GM12865 (cell line): ENCODE data around the gene HUS1.
"Not testable (repeated sequence)": the region's sequence is repeated elsewhere in the genome, so short reads cannot be mapped to it uniquely, and the experiment has no call there.

Source experiments
- DNase-seq: peaks from one replicate; pipeline ENCODE4 v3.0.0; 2010; ENCODE audit warnings: low read depth
- H3K4me3 ChIP-seq: 2 replicates; pipeline ENCODE4 v1.5.1; 2011; ENCODE audit warnings: mild to moderate bottlenecking, low read depth, low read length, control low read depth
- TF ChIP-seq, protein P1 (sequence below): IDR thresholded peaks from 2 replicates; pipeline ENCODE4 v1.5.1; 2011; ENCODE audit warnings: low read length, control low read depth, low read depth, inconsistent platforms; ENCODE audit not compliant: insufficient read depth; ENCODE audit errors: missing control alignments

The HUS1 gene

DNA sequence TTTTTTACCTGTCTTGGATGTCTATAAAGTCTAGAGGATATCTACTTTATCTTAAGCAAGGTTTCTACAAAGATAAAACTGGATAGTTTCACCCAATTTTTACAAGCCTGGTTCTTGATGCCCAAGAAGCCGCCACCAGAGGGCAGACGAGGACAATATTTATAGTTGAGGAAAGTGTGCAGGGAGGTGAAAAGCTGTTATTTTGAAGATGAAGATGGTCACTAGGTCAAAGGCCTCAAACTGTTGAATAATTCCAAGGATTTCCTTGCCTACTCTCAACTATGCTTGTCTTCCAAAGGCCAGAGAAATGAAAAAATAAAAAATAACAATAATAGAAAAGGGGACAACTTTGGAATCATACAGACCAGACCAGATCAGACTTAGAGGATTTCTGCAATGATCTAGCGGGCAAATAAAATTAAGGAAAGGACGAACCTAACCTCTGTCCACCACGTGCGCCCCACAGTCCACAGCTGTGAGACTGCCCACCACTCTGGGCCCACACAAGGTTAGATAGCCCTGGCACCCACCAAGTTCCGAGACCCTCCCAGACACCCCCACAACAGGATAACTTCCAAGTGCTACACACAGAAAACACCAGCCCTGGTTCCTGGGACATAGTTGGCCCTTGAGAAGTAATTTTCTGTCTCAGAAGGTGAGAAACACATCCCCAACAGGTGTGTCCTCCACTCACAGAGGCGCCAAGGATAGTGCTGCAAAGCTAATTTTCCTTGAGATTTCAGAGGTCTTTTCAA, 34.0 kb downstream of the HUS1 start:
- DNase-seq = peak; percentile 77
- TF ChIP-seq, protein P1, sequence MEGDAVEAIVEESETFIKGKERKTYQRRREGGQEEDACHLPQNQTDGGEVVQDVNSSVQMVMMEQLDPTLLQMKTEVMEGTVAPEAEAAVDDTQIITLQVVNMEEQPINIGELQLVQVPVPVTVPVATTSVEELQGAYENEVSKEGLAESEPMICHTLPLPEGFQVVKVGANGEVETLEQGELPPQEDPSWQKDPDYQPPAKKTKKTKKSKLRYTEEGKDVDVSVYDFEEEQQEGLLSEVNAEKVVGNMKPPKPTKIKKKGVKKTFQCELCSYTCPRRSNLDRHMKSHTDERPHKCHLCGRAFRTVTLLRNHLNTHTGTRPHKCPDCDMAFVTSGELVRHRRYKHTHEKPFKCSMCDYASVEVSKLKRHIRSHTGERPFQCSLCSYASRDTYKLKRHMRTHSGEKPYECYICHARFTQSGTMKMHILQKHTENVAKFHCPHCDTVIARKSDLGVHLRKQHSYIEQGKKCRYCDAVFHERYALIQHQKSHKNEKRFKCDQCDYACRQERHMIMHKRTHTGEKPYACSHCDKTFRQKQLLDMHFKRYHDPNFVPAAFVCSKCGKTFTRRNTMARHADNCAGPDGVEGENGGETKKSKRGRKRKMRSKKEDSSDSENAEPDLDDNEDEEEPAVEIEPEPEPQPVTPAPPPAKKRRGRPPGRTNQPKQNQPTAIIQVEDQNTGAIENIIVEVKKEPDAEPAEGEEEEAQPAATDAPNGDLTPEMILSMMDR = peak; percentile 69
- H3K4me3 ChIP-seq = no peak overlapping the region

DNA sequence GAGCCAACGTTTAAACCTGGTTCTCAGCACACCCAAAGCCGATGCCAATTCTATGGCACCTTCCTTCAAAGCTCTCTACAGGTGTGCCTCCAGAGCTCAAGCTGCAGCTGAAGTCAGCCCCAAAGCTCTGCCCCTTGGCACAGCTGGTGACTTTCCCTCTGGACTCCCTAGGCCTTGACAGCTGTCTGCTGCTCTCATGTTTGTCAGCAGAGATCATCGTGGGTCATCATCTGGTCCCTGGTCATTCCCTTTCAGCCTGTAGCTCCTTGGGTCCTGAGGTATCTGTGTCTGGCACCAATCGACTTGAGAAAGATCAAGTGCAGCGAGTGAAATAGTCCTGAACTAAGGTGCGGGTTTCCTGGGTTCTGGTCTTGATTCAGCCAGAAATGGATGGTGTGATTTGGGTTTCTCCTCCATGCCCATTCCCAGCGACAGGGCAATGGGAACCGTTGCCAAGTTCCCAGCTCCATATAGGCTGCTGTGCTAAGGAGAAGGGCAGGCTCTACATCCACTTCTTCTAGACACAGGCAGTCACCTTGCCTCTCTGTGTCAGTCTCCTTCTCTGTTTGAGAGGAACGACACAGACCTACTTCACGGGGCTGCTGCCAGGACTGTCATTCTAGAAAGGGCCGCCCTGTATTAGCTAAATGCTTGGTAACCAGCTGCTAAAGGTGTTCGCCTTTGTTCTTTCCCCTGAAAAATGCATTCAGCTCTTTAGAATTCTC, 34.7 kb downstream of the HUS1 start:
- DNase-seq = no peak
- TF ChIP-seq, protein P1 = no peak
- H3K4me3 ChIP-seq = no peak overlapping the region

GRCh38 chr7:47943676-47944474, 35.5 kb downstream of the HUS1 start:
- DNase-seq = no peak
- TF ChIP-seq, protein P1 = no peak
- H3K4me3 ChIP-seq = no peak overlapping the region

- DNase-seq = not testable (repeated sequence)
Observed at GRCh38 chr7:47942651-47943050, 36.8 kb downstream of the HUS1 start.

DNA sequence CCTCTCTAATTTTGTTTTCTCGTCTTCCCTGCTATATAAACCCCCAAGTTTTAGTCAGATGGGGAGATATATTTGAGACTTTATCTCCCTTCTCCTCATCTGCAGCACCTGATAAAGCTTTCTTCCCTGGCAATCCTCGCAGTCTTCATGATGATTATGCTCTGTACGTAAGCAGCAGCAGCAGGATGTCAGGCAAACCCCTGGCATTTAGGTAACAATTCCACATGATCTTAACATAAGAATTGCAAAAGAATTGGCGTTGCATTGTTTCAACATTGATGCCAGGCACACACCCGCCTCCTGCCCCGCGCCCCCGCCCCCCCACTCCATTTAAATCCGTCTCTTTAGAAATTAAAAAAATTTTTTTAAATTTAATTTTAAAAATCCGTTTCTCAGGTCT, 37.3 kb downstream of the HUS1 start:
- no peak for DNase-seq
- TF ChIP-seq, protein P1 = no peak
- H3K4me3 ChIP-seq = no peak overlapping the region

More at GRCh38 chr7:47942651-47943050, 36.8 kb downstream of the HUS1 start:
- H3K4me3 ChIP-seq = not testable (repeated sequence)

DNA sequence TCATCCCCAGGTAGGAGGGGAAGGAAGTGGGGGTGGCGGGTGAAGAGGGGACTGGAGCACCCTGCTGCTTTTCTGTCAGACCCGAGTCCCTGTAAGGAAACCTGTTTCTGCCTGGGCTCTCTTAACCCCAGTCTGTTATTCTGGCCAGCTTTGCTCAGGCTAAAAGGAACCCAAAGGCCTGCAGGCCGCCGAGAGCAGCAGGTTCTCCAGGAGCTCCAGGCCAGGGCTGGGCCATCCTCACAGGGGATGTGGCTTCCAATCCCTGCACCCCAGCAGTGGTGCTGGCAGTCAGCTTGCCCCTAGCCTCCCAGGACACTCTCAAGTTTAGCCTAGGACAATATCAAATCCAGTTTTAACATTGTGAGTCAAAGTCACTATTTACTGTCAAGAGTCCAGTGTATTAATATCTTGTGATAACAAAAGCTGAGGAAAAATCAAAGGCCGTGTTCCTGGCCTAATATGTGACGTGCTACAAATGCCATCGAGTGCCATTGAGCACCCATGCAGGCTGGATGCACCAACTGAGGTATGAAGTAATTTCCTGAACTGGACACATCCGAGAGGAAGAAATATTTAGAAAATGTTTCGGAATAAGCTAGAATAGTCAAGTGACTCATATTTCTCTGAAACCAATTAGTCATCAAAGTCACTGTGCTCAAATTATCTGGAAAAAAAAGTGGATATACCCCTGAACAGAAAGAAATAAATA, 38.1 kb downstream of the HUS1 start:
- TF ChIP-seq, protein P1 = no peak
- DNase-seq = no peak
- H3K4me3 ChIP-seq = no peak overlapping the region
